WTC11 (cell line): Measurements from ENCODE around the gene ARF6.

Source experiments
- CTCF ChIP-seq: fragments of 200-600 bp; IDR thresholded peaks from 2 replicates; pipeline ENCODE4 v1.8.0; 2022; ENCODE audit warnings: antibody characterized with exemption
- FOXP1 ChIP-seq: sonication (generic); formaldehyde crosslinking; IDR thresholded peaks from 2 replicates; pipeline ENCODE4 v1.8.0; 2022; ENCODE audit warnings: missing genetic modification reagents, mild to moderate bottlenecking, moderate library complexity, borderline replicate concordance
- IRF2 ChIP-seq: sonication (generic); formaldehyde crosslinking; IDR thresholded peaks from 2 replicates; pipeline ENCODE4 v1.8.0; 2022; ENCODE audit warnings: low read depth, missing genetic modification reagents, borderline replicate concordance
- OVOL2 ChIP-seq: fragments of 250-450 bp; sonication (Bioruptor Pico); IDR thresholded peaks from 2 replicates; pipeline ENCODE4 v1.9.0; 2021; ENCODE audit warnings: mild to moderate bottlenecking, borderline replicate concordance
- RELA ChIP-seq: sonication (generic); formaldehyde crosslinking; IDR thresholded peaks from 2 replicates; pipeline ENCODE4 v1.8.1; 2022; ENCODE audit warnings: missing genetic modification reagents, mild to moderate bottlenecking, borderline replicate concordance
- SP1 ChIP-seq: sonication (generic); formaldehyde crosslinking; conservative IDR thresholded peaks from 2 replicates; pipeline ENCODE4 v1.8.1; 2022; ENCODE audit warnings: missing genetic modification reagents
- STAT6 ChIP-seq: sonication (generic); formaldehyde crosslinking; conservative IDR thresholded peaks from 2 replicates; pipeline ENCODE4 v1.8.1; 2023; ENCODE audit warnings: mild to moderate bottlenecking, low read depth, missing genetic modification reagents, moderate library complexity
- USF2 ChIP-seq: sonication (generic); formaldehyde crosslinking; IDR thresholded peaks from 2 replicates; pipeline ENCODE4 v1.8.1; 2023; ENCODE audit warnings: mild to moderate bottlenecking, missing genetic modification reagents, moderate library complexity
- TF ChIP-seq, protein P1 (sequence below): sonication (generic); formaldehyde crosslinking; IDR thresholded peaks from 2 replicates; pipeline ENCODE4 v1.8.1; 2022; ENCODE audit warnings: low read depth, missing genetic modification reagents, borderline replicate concordance
- TF ChIP-seq, protein P2 (sequence below): sonication (generic); formaldehyde crosslinking; IDR thresholded peaks from 2 replicates; pipeline ENCODE4 v1.8.0; 2022; ENCODE audit warnings: mild to moderate bottlenecking, missing genetic modification reagents
- TF ChIP-seq, protein P3 (sequence below): sonication (generic); formaldehyde crosslinking; IDR thresholded peaks from 2 replicates; pipeline ENCODE4 v1.8.1; 2022; ENCODE audit warnings: mild to moderate bottlenecking, missing genetic modification reagents, moderate library complexity, borderline replicate concordance

- TF ChIP-seq CTCF (no peak), IRF2 (CRISPR knock-in tag) (no peak), SP1 (CRISPR knock-in tag) (no peak), USF2 (CRISPR knock-in tag) (no peak), RELA (CRISPR knock-in tag) (no peak), STAT6 (CRISPR knock-in tag) (no peak), FOXP1 (CRISPR knock-in tag) (no peak), OVOL2 (CRISPR knock-in tag) (no peak)
- TF ChIP-seq, protein P1, sequence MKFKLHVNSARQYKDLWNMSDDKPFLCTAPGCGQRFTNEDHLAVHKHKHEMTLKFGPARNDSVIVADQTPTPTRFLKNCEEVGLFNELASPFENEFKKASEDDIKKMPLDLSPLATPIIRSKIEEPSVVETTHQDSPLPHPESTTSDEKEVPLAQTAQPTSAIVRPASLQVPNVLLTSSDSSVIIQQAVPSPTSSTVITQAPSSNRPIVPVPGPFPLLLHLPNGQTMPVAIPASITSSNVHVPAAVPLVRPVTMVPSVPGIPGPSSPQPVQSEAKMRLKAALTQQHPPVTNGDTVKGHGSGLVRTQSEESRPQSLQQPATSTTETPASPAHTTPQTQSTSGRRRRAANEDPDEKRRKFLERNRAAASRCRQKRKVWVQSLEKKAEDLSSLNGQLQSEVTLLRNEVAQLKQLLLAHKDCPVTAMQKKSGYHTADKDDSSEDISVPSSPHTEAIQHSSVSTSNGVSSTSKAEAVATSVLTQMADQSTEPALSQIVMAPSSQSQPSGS (CRISPR knock-in tag) = no peak
- TF ChIP-seq, protein P2, sequence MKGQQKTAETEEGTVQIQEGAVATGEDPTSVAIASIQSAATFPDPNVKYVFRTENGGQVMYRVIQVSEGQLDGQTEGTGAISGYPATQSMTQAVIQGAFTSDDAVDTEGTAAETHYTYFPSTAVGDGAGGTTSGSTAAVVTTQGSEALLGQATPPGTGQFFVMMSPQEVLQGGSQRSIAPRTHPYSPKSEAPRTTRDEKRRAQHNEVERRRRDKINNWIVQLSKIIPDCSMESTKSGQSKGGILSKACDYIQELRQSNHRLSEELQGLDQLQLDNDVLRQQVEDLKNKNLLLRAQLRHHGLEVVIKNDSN (CRISPR knock-in tag) = no peak
- TF ChIP-seq, protein P3, sequence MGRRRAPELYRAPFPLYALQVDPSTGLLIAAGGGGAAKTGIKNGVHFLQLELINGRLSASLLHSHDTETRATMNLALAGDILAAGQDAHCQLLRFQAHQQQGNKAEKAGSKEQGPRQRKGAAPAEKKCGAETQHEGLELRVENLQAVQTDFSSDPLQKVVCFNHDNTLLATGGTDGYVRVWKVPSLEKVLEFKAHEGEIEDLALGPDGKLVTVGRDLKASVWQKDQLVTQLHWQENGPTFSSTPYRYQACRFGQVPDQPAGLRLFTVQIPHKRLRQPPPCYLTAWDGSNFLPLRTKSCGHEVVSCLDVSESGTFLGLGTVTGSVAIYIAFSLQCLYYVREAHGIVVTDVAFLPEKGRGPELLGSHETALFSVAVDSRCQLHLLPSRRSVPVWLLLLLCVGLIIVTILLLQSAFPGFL (CRISPR knock-in tag) = no peak
Observed at GRCh38 chr14:49900973-49901372, 8.1 kb downstream of the ARF6 start.
